CD14-positive monocyte (primary cell): ENCODE data around the gene ABL2. TPM values are rescaled to one million over a fixed set of nuclear protein-coding genes. Genes with fewer than 3 reads are reported as not detected.

Experiments
- DNase-seq, 3 donors: peaks; one replicate each; pipeline ENCODE4 v3.0.0-alpha.2; 2011 to 2022
- H2AFZ ChIP-seq: 2 replicates; pipeline ENCODE4 v1.6.0; 2012; ENCODE audit warnings: mild to moderate bottlenecking, low read depth, low read length, inconsistent platforms; ENCODE audit not compliant: insufficient read depth, poor library complexity, severe bottlenecking
- H3K27ac ChIP-seq, 2 donors: 1 replicate in 1 of 2; 2 replicates in 1 of 2; pipeline ENCODE4 v1.5.1; 2012 to 2013; ENCODE audit warnings: low read length in 2 of 2, control low read depth in 1 of 2, inconsistent platforms in 1 of 2, low read depth in 1 of 2, mild to moderate bottlenecking in 1 of 2
- H3K27me3 ChIP-seq, 2 donors: one replicate each; pipeline versions ENCODE4 v1.6.0 to v1.6.1; 2011 to 2013; ENCODE audit warnings: low read length in 2 of 2; ENCODE audit not compliant: control insufficient read depth in 2 of 2, insufficient read depth in 2 of 2
- H3K36me3 ChIP-seq, 2 donors: replicated peaks in 1 of 2; 1 replicate in 1 of 2; 2 replicates in 1 of 2; pipeline versions ENCODE4 v1.5.1 to v1.6.1; 2012 to 2013; ENCODE audit warnings: low read length in 2 of 2, control low read depth in 1 of 2, inconsistent platforms in 1 of 2, mild to moderate bottlenecking in 1 of 2; ENCODE audit not compliant: insufficient read depth in 2 of 2, control insufficient read depth in 1 of 2
- H3K4me1 ChIP-seq, 2 donors: 1 replicate in 1 of 2; 2 replicates in 1 of 2; pipeline versions ENCODE4 v1.5.1 to v1.6.1; 2012 to 2013; ENCODE audit warnings: low read length in 2 of 2, control low read depth in 1 of 2, inconsistent platforms in 1 of 2, mild to moderate bottlenecking in 1 of 2, moderate library complexity in 1 of 2; ENCODE audit not compliant: insufficient read depth in 2 of 2, control insufficient read depth in 1 of 2
- H3K4me2 ChIP-seq: replicated peaks from 2 replicates; pipeline ENCODE3; 2012; ENCODE audit warnings: low read length, moderate library complexity, mild to moderate bottlenecking; ENCODE audit not compliant: poor library complexity, severe bottlenecking; ENCODE audit errors: extremely low read depth
- H3K4me3 ChIP-seq, 3 experiments: fragments of 200-600 bp in 1 of 3; sonication (generic) in 1 of 3; replicated peaks in 1 of 3; 1 replicate in 2 of 3; 2 replicates in 1 of 3; pipeline ENCODE4 v1.5.1; 2011 to 2013; ENCODE audit warnings: low read length in 3 of 3, mild to moderate bottlenecking in 3 of 3, control low read depth in 2 of 3, low read depth in 2 of 3, inconsistent platforms in 1 of 3, moderate library complexity in 1 of 3
- H3K79me2 ChIP-seq: 2 replicates; pipeline ENCODE4 v1.6.0; 2012; ENCODE audit warnings: mild to moderate bottlenecking, control low read depth, inconsistent platforms, low read length, moderate library complexity; ENCODE audit not compliant: insufficient read depth
- H3K9ac ChIP-seq: 2 replicates; pipeline ENCODE4 v1.6.0; 2017; ENCODE audit warnings: low read length, mild to moderate bottlenecking; ENCODE audit not compliant: insufficient read depth, poor library complexity, severe bottlenecking
- H3K9me3 ChIP-seq, 2 donors: replicated peaks in 1 of 2; 1 replicate in 1 of 2; 2 replicates in 1 of 2; pipeline versions ENCODE4 v1.5.1 to v1.6.1; 2012 to 2013; ENCODE audit warnings: low read length in 2 of 2, control low read depth in 1 of 2; ENCODE audit not compliant: control insufficient read depth in 1 of 2, insufficient read depth in 1 of 2
- H4K20me1 ChIP-seq: 2 replicates; pipeline ENCODE4 v1.6.0; 2012; ENCODE audit warnings: mild to moderate bottlenecking, low read length, control low read depth, moderate library complexity; ENCODE audit not compliant: insufficient read depth
- H3K27ac Mint-ChIP-seq, 7 donors: one replicate each; pipeline ENCODE4 v1.8.0; 2020; ENCODE audit warnings: mild to moderate bottlenecking in 7 of 7, mixed read lengths in 7 of 7, moderate library complexity in 6 of 7, inconsistent platforms in 2 of 7
- H3K27me3 Mint-ChIP-seq, 3 donors: one replicate each; pipeline ENCODE4 v1.8.0; 2021 to 2022; ENCODE audit warnings: low read depth in 3 of 3, mild to moderate bottlenecking in 3 of 3, mixed read lengths in 3 of 3, moderate library complexity in 3 of 3, inconsistent platforms in 1 of 3
- H3K36me3 Mint-ChIP-seq, 2 donors: one replicate each; pipeline ENCODE4 v1.8.0; 2020; ENCODE audit warnings: mixed read lengths in 2 of 2, inconsistent platforms in 1 of 2, mild to moderate bottlenecking in 1 of 2
- H3K4me1 Mint-ChIP-seq: one replicate; pipeline ENCODE4 v1.8.0; 2020; ENCODE audit warnings: mild to moderate bottlenecking, mixed read lengths
- H3K4me3 Mint-ChIP-seq, 2 donors: one replicate each; pipeline ENCODE4 v1.8.0; 2020; ENCODE audit warnings: mild to moderate bottlenecking in 2 of 2, mixed read lengths in 2 of 2, moderate library complexity in 1 of 2
- H3K9me3 Mint-ChIP-seq, 7 donors: one replicate each; pipeline ENCODE4 v1.8.0; 2020 to 2022; ENCODE audit warnings: mixed read lengths in 7 of 7, mild to moderate bottlenecking in 6 of 7, moderate library complexity in 6 of 7, inconsistent platforms in 2 of 7
- WGBS: methylation state at CpG from one replicate; pipeline ENCODE4 v1.1.5; 2013; ENCODE audit warnings: missing lambda C conversion rate; ENCODE audit not compliant: insufficient coverage; 5-methylcytosine and 5-hydroxymethylcytosine counted together
- intact Hi-C, 2 donors: fragments of 100-400 bp; cut with micrococcal nuclease; formaldehyde crosslinking; loops; one replicate each; pipeline versions ENCODE4 v1.15.0 to v1.15.1; 2023
- polyA plus RNA-seq, 3 donors: library from polyadenylated mRNA; depleted of rRNA in 1 of 3; unstranded in 2 of 3; stranded (reverse) in 1 of 3; fragments of 300-500 nt in 2 of 3; fragments of >200 nt in 1 of 3; fragmentation: Illumina TruSeq in 2 of 3; gene quantifications; 1 replicate in 2 of 3; 2 replicates in 1 of 3; pipeline ENCODE4 v1.2.3, GENCODE V29; 2012 to 2021
- TF ChIP-seq, protein P1 (sequence below): fragments of 200-600 bp; IDR thresholded peaks from one replicate; pipeline ENCODE4 v1.8.0; 2022; ENCODE audit warnings: antibody characterized with exemption, mild to moderate bottlenecking

The ABL2 gene
- polyA plus RNA-seq, 3 donors, result 0.20 to 2.1 (median 1.4) TPM

DNA sequence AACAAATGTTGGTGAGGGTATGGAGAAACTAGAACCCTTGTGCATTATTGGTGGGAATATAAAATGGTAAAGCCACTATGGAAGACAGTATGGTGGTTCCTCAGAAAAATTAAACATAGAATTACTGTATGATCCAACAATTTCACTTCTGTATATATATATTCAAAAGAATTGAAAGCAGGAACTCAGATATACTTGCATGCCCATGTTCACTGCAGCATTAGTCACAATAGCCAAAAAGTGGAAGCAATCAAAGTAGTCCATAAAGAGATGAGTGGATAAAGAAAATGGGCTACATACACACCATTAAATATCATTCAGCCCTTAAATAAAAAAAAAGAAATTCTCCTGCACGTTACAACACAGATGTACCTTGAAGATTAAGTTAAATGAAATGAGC is 34.1 kb downstream of the ABL2 start:
- Histone ChIP-seq H4K20me1 (no peaks in the 10 kb centered on the region), H3K4me3 (no peak overlapping the region), H3K9me3 (no peaks in the 10 kb centered on the region), H3K4me2 (no peak overlapping the region), H3K27ac (peak overlapping the region in 1 of 2 donors; percentile 23), H3K27me3 (no peaks in the 10 kb centered on the region), H3K9ac (no peak overlapping the region), H3K79me2 (peaks cover 19% of the 10 kb centered on the region), H3K36me3 (no peaks in the 10 kb centered on the region), H2AFZ (no peak overlapping the region), H3K4me1 (peaks cover 9 to 24% of the 10 kb centered on the region in 2 donors)
- WGBS, result no CpG with 5 or more reads among the region's 1 CpG
- peaks cover 2 to 3% of the 10 kb centered on the region in 2 donors for H3K36me3 Mint-ChIP-seq
- peaks cover 24% of the 10 kb centered on the region for H3K4me1 Mint-ChIP-seq
- peak overlapping the region in 6 of 7 donors; percentile 7 to 74 (median 56) for H3K27ac Mint-ChIP-seq
- H3K27me3 Mint-ChIP-seq, result peaks cover 0 to 3% (median 0%) of the 10 kb centered on the region in 3 donors
- intact Hi-C loops, result loop anchor here in 1 of 2 donors (10.0 kb wide), 1 partner anchor 71 kb away; no protein-coding TSS in a partner anchor
- peak; percentile 18 to 48 (median 36) for DNase-seq
- H3K4me3 Mint-ChIP-seq, result no peak overlapping the region
- TF ChIP-seq, protein P1, sequence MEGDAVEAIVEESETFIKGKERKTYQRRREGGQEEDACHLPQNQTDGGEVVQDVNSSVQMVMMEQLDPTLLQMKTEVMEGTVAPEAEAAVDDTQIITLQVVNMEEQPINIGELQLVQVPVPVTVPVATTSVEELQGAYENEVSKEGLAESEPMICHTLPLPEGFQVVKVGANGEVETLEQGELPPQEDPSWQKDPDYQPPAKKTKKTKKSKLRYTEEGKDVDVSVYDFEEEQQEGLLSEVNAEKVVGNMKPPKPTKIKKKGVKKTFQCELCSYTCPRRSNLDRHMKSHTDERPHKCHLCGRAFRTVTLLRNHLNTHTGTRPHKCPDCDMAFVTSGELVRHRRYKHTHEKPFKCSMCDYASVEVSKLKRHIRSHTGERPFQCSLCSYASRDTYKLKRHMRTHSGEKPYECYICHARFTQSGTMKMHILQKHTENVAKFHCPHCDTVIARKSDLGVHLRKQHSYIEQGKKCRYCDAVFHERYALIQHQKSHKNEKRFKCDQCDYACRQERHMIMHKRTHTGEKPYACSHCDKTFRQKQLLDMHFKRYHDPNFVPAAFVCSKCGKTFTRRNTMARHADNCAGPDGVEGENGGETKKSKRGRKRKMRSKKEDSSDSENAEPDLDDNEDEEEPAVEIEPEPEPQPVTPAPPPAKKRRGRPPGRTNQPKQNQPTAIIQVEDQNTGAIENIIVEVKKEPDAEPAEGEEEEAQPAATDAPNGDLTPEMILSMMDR, result no peak
- no peaks in the 10 kb centered on the region for H3K9me3 Mint-ChIP-seq

DNA sequence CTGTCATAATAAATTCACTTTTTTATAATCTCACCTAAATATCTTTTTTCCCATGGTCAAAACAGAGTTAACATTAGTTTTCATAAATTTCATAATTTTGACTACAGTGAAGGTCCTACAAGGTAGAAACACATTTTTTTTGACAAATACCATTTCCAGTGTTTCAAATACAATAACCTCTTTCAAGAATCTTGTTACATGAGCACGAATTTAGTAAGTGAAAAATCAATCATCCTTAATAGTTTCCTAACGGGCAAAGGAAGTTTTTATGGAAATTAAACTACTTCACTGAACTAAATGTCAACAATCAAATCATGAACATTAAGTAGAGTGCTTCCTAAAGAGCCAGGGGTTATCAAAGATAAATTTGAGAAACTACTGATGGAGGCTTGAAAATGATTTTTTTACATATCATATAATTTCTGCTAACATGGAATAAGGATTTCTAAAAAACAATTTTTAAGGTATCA is 35.4 kb downstream of the ABL2 start:
- peaks cover 2 to 7% of the 10 kb centered on the region in 2 donors for H3K36me3 Mint-ChIP-seq
- intact Hi-C loops, result loop anchor here (5.0 to 10.0 kb wide), 2 partner anchors 69 to 72 kb away; no protein-coding TSS in a partner anchor

More for the DNA sequence above, 35.4 kb downstream of the ABL2 start:
- H2AFZ ChIP-seq, result no peak overlapping the region
- no peak for DNase-seq
- H3K4me3 ChIP-seq, result no peak overlapping the region
- Mint-ChIP-seq H3K27ac (peak overlapping the region in 1 of 7 donors; percentile 18), H3K4me3 (no peak overlapping the region), H3K4me1 (peaks cover 25% of the 10 kb centered on the region), H3K9me3 (no peaks in the 10 kb centered on the region), H3K27me3 (no peaks in the 10 kb centered on the region)
- WGBS, result no CpG with 5 or more reads among the region's 2 CpGs
- peaks cover 25% of the 10 kb centered on the region for H3K79me2 ChIP-seq
- H3K9me3 ChIP-seq, result no peaks in the 10 kb centered on the region
- no peak overlapping the region for H3K9ac ChIP-seq
- H4K20me1 ChIP-seq, result no peaks in the 10 kb centered on the region
- TF ChIP-seq, protein P1, result peak; percentile 34
- no peak overlapping the region for H3K27ac ChIP-seq
- peaks cover 12 to 25% of the 10 kb centered on the region in 2 donors for H3K4me1 ChIP-seq
- H3K27me3 ChIP-seq, result no peaks in the 10 kb centered on the region
- no peak overlapping the region for H3K4me2 ChIP-seq
- H3K36me3 ChIP-seq, result no peaks in the 10 kb centered on the region
